NCI-H226 (cell line): ENCODE data around the gene INPP5D.
"Not testable (repeated sequence)": the region's sequence is repeated elsewhere in the genome, so short reads cannot be mapped to it uniquely, and the experiment has no call there.

Experiments
- DNase-seq: peaks from one replicate; pipeline ENCODE4 v3.0.0-alpha.2; 2015

The INPP5D gene

DNA sequence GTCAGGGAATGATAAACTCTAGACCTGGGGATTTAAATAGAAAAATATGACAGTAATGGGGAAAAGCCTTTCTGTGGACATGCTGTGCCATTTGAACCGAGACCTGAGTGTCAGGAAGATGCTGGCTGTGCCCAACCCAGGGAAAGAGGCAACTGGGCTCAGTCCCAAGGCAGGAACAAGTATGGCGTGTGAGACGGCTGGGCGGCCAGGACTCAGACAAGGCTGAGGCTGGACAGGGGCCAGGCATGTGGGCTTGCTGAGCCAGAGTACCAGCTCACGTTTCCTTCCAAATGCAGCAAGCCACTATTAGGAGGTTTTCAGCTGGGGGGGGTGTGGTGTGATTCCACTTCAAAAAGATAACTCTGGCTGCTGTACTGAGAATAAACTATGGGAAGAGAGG, 92.4 kb downstream of the INPP5D start:
- no peak for DNase-seq

GRCh38 chr2:233153146-233153798, 93.1 kb downstream of the INPP5D start:
- DNase-seq: no peak

- no peak for DNase-seq
Measured at GRCh38 chr2:233156001-233156400, 95.9 kb downstream of the INPP5D start.

- DNase-seq: not testable (repeated sequence)
Measured at GRCh38 chr2:233156461-233156860, 96.3 kb downstream of the INPP5D start.

GRCh38 chr2:233161730-233162129, 101.6 kb downstream of the INPP5D start:
- no peak for DNase-seq

- DNase-seq: no peak
Measured at GRCh38 chr2:233162770-233163169, 102.6 kb downstream of the INPP5D start.

DNA sequence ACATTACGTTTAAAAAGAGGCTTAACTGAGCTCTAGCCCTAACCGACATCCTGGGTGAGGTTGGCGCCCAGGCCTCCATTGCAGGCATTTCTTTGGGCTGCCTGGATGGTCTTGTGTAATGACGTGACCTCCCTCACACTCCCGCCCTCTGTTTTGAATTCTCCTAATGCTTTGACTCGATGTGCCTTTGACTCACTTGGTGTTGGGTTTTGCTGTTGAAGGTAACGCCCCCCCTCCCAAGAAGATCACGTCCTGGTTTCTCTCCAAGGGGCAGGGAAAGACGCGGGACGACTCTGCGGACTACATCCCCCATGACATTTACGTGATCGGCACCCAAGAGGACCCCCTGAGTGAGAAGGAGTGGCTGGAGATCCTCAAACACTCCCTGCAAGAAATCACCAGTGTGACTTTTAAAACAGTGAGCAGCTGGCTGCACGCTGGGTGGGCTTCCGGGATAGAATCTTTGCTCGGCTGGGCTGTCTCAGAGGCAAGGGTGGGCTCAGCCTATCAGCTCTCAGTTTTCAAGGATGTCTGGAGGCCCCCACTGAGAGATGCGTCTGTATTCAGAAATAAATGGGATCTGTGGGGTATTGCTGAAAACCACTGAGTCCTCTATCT, 103.5 kb downstream of the INPP5D start:
- no peak for DNase-seq

GRCh38 chr2:233164128-233164635, 104.0 kb downstream of the INPP5D start:
- DNase-seq: no peak

DNA sequence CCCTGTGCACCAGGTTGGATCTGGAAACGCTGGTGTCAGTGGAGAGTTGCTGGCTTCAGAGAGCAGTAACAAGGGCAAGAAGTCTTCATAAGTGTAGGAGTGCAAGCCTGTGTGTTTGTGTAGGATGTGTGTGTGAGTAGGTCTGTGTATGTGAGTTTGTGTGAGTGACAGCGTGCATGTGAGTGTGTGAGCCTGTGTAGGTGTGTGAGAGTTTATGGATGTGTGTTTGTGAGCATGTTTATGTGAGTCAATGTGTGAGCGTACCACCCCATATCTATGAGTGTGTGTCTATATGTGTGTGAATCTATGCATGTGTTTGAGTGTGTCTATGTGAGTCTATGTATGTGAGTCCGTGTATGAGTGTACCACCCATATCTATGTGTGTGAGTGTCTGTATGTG, 104.8 kb downstream of the INPP5D start:
- no peak for DNase-seq

DNA sequence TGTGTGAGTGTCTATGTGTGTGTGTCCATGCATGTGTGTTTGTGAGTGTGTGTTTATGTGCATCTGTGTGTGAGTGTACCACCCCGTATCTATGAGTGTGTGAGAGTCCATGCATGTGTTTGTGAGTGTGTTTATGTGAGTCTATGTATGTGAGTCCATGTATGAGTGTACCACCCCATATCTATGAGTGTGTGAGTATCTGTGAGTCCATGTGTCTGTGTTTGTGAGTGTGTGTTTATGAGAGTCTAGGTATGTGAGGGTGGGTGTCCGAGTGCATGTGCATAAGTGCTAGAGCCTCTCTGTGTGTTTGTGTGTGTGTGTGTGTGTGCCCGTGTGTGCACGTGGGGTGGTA, 105.4 kb downstream of the INPP5D start:
- no peak for DNase-seq

GRCh38 chr2:233165895-233166661, 105.9 kb downstream of the INPP5D start:
- DNase-seq: peak; percentile 96

DNA sequence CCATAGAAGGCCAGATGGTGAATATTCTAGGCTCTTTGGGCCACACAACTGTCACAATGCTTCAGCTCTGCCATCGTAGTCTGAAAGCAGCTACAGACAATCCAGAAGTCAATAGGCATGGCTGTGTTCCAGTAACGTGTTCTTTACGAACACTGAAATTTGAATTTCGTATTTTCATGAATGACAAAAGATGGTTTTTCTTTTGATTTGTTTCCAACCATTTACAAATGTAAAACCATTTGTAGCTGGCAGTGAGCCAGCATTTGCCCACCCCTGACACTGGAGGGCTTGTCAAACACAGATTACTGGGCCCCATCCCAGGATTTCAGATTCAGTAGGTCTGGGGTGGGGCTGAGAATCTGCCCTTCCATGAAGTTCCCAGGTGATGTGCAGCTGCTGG, 108.3 kb downstream of the INPP5D start:
- DNase-seq: no peak

DNA sequence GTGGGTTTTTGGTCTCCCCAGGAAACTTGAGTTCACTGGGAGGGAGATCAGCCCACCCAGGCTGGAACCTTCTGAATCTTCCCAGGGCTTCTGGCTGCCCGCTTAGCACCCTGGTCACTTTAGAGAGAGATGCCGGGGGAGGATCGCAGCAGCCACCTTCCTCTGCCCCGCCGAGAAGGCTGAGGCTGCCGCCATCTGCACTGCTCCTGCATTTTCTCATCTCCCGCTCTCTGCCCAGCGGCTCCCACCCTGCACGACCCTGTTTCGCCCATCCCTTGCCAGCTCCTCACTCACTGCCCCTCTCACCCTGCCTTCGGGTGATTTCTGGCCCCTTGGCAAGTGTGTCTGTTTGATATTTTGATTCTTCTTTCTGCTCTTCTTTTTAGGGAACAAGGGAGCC, 108.8 kb downstream of the INPP5D start:
- no peak for DNase-seq

- DNase-seq: no peak
Measured at GRCh38 chr2:233171344-233171743, 111.2 kb downstream of the INPP5D start.

DNA sequence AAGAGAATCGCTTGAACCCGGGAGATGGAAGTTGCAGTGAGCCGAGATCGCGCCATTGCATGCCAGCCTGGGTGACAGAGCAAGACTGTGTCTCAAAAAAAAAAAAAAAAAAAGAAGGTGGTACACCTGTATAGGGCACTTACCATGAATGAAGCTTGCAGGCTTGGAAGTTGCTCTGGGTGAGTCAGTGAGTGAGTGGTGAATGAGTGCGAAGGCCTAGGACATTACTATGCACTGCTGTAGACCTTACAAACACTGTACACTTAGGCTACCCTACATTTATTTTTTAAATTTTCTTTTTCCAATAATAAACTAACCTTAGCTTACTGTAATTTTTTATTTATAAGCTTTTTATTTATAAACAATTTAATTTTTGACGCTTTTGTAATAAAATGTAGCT, 113.0 kb downstream of the INPP5D start:
- DNase-seq: no peak

DNA sequence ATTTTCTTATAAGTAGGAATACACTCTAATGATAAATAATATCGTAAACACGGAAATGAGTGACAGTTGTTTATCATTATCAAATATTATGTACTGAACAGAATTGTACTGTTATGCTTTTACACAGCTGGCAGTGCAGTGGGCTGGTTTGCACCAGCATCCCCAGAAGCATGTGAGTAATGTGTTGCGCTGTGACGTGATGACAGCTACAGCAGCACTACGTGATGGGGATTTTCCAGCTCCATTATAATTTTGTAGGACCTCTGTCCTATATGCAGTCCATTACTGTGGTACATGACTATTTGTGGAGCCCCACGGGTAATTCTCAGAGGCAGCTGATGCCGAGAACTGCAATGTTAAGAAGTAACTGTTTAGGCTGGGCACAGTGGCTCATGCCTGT, 114.0 kb downstream of the INPP5D start:
- DNase-seq: no peak

DNA sequence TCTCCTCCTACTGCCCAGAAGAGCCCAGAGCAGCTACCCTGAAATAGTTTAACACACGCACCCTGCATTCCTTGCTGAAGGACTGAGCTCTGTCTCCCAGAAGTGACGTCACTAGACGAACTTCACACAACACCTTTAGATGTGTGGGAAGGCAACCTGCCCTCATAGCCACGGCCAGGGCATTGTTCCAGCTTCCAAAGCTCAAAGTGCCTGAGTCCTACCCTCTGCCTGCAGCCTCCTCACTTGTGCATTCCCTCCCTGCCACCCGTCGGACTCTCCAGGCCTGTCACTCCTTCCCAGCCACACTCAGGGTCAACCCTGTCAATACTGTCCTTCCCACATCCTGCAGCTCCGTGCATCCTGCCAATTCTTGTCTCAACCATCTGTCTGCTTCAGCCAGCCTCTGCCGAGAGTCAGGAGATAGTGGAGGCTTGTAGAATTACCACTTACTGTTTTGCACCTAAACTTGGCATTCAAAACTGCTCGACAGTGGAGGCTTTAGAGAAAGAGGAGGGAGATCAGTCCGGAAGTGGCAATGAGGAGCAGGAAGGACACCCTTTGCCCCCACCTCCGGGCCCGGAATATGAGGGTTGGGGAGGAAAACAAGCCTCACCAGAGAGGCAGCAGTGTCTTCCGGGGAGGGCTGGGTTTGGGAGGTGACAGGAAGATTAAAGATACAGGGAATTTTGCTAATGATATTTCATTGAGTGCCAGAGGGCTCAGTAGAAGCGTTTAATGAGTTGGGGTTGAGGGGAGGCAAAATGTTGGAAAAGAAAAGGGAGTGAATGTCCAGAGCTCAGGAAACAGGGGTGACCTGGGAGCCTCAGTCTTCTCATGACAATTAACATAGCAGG, 119.1 kb downstream of the INPP5D start:
- peak; percentile 75 for DNase-seq

DNA sequence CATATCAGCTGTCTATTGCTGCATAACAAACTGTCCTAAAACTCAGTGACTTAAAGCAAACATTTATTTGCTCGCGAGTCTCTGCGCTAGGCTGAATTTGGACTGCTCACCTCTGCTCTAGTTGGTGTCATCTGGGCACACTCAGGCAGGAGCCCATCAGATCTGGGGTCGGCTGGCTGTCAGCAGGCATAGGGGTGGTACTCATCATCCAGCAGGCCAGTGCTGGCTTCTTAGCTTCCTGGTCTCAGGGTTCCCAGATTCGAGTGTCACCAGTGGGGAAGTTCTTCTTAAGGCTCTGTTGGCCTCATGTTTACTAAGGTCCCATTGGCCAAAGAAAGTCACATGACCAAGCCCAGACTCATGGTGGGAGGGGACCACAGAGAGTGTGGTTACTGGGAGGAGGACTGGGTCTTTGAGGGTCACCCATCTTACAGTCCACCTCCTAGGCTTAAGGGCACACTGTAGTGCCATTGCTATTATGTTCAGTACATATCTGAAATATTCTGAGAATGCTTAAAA, 119.8 kb downstream of the INPP5D start:
- no peak for DNase-seq

- DNase-seq: no peak
Measured at GRCh38 chr2:233183869-233184418, 123.8 kb downstream of the INPP5D start.

DNA sequence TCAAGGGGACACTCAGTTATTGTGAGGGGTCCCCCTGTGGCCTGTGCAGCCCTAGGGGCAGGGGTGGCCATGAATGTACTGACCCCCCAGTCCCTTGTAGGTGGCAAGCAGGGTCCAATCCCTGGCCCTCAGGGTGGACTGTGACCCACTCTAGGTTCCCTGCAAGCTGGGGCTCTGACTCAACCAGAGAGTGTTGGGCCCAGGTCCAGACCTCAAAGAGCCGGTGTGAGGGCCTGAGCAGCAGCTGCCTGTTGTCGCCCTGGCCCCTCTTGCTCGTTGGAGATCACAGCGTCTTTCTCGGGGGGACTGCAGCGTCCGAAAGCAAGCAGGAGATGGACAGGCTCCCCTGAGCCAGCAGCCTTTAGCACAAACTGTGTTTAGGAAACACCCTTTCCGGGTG, 124.5 kb downstream of the INPP5D start:
- DNase-seq: no peak

- DNase-seq: no peak
Measured at GRCh38 chr2:233185330-233185729, 125.2 kb downstream of the INPP5D start.

- DNase-seq: no peak
Measured at GRCh38 chr2:233185963-233186362, 125.8 kb downstream of the INPP5D start.

DNA sequence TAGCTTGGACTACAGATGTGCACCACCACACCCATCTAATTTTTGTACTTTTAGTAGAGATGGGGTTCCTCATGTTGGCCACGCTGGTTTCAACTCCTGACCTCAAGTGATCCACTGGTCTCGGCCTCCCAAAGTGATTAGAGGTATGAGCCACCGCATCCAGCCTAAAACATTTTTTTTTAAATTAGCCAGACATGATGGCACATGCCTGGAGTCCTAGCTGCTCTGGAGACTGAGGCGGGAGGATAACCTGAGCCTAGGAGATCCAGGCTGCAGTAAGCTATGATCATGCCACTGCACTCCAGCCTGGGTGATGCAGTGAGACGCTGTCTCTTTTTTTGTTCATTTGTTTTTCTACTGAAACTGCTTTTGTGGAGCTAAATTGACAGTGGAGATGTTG, 126.7 kb downstream of the INPP5D start:
- DNase-seq: no peak
